Loucy (cell line): Measurements from ENCODE around the gene ASIC2.

ENCODE experiments used
- CTCF ChIP-seq: fragments of 200-600 bp; sonication (generic); conservative IDR thresholded peaks from 2 replicates; pipeline ENCODE4 v1.5.1; 2014; ENCODE audit warnings: mild to moderate bottlenecking, antibody characterized with exemption, low read length
- EZH2phosphoT487 ChIP-seq: fragments of 200-600 bp; IDR thresholded peaks from 2 replicates; pipeline ENCODE4 v1.6.1; 2018; ENCODE audit warnings: antibody characterized with exemption, mild to moderate bottlenecking, moderate library complexity, borderline replicate concordance

- TF ChIP-seq CTCF (no peak), EZH2phosphoT487 (no peak)
Measured at GRCh38 chr17:33121272-33121671, 171.8 kb downstream of the ASIC2 start.
